ENCODE data around the gene SLC9A3.

The SLC9A3 gene

GRCh38 chr5:472656-473550, 51.3 kb downstream of the SLC9A3 start:
- DNase-seq, result peak; percentile 90

GRCh38 chr5:472076-472655, 52.1 kb downstream of the SLC9A3 start:
- DNase-seq, result peak; percentile 25

GRCh38 chr5:471750-472058, 52.5 kb downstream of the SLC9A3 start:
- DNase-seq, result no peak

- DNase-seq, result no peak
Measured at GRCh38 chr5:470961-471749, 53.1 kb downstream of the SLC9A3 start.

- DNase-seq, result no peak
Measured at GRCh38 chr5:469752-470483, 54.3 kb downstream of the SLC9A3 start.

GRCh38 chr5:468401-468800, 55.8 kb downstream of the SLC9A3 start:
- DNase-seq, result no peak

GRCh38 chr5:466661-467310, 57.5 kb downstream of the SLC9A3 start:
- no peak for DNase-seq

- DNase-seq, result no peak
Measured at GRCh38 chr5:465591-466403, 58.5 kb downstream of the SLC9A3 start.

GRCh38 chr5:464843-465590, 59.2 kb downstream of the SLC9A3 start:
- no peak for DNase-seq

- no peak for DNase-seq
Measured at GRCh38 chr5:464446-464842, 59.8 kb downstream of the SLC9A3 start.

GRCh38 chr5:463952-464351, 60.3 kb downstream of the SLC9A3 start:
- DNase-seq, result no peak

- DNase-seq, result no peak
Measured at GRCh38 chr5:463301-463700, 60.9 kb downstream of the SLC9A3 start.

- DNase-seq, result no peak
Measured at GRCh38 chr5:462051-462481, 62.2 kb downstream of the SLC9A3 start.

- no peak for DNase-seq
Measured at GRCh38 chr5:460273-460625, 64.0 kb downstream of the SLC9A3 start.

- DNase-seq, result no peak
Measured at GRCh38 chr5:459562-460272, 64.5 kb downstream of the SLC9A3 start.

GRCh38 chr5:458547-459353, 65.5 kb downstream of the SLC9A3 start:
- DNase-seq, result no peak

GRCh38 chr5:457195-457961, 66.9 kb downstream of the SLC9A3 start:
- DNase-seq, result no peak

- DNase-seq, result no peak
Measured at GRCh38 chr5:456351-457194, 67.7 kb downstream of the SLC9A3 start.

All from NCI-H1092 treated with DMSO at 0.1 percent for 48 hours (cell line).